Subcutaneous abdominal adipose tissue (tissue), 5 donors: ENCODE results near the gene VMAC.
A peak's percentile ranks its signal among the peaks of the same experiment; 100 is the strongest.

Experiments used
- H3K27ac ChIP-seq: one replicate; pipeline ENCODE4 v1.7.0; 2013; ENCODE audit warnings: low read depth, mild to moderate bottlenecking, inconsistent platforms, low read length, moderate library complexity
- H3K27me3 ChIP-seq, 5 donors: one replicate each; pipeline ENCODE4 v1.7.0; 2013; ENCODE audit warnings: low read length in 5 of 5, inconsistent platforms in 1 of 5; ENCODE audit not compliant: control insufficient read depth in 5 of 5, insufficient read depth in 4 of 5
- H3K36me3 ChIP-seq, 5 donors: one replicate each; pipeline ENCODE4 v1.7.0; 2013; ENCODE audit warnings: low read length in 5 of 5; ENCODE audit not compliant: control insufficient read depth in 5 of 5, insufficient read depth in 5 of 5
- H3K4me1 ChIP-seq, 5 donors: one replicate each; pipeline ENCODE4 v1.7.0; 2013; ENCODE audit warnings: low read length in 5 of 5, mild to moderate bottlenecking in 3 of 5, moderate library complexity in 1 of 5; ENCODE audit not compliant: control insufficient read depth in 5 of 5, insufficient read depth in 5 of 5
- H3K4me3 ChIP-seq, 5 donors: one replicate each; pipeline ENCODE4 v1.7.0; 2013; ENCODE audit warnings: low read length in 5 of 5, low read depth in 1 of 5
- H3K9ac ChIP-seq, 5 donors: one replicate each; pipeline ENCODE4 v1.7.0; 2013; ENCODE audit warnings: low read length in 5 of 5, mild to moderate bottlenecking in 4 of 5, moderate library complexity in 3 of 5
- H3K9me3 ChIP-seq, 5 donors: one replicate each; pipeline ENCODE4 v1.7.0; 2013; ENCODE audit warnings: low read length in 5 of 5; ENCODE audit not compliant: control insufficient read depth in 5 of 5
- donor health status: healthy.
- donor health status: healthy.
- donor health status: healthy.
- donor health status: healthy.
- donor health status: healthy.

The VMAC gene

DNA sequence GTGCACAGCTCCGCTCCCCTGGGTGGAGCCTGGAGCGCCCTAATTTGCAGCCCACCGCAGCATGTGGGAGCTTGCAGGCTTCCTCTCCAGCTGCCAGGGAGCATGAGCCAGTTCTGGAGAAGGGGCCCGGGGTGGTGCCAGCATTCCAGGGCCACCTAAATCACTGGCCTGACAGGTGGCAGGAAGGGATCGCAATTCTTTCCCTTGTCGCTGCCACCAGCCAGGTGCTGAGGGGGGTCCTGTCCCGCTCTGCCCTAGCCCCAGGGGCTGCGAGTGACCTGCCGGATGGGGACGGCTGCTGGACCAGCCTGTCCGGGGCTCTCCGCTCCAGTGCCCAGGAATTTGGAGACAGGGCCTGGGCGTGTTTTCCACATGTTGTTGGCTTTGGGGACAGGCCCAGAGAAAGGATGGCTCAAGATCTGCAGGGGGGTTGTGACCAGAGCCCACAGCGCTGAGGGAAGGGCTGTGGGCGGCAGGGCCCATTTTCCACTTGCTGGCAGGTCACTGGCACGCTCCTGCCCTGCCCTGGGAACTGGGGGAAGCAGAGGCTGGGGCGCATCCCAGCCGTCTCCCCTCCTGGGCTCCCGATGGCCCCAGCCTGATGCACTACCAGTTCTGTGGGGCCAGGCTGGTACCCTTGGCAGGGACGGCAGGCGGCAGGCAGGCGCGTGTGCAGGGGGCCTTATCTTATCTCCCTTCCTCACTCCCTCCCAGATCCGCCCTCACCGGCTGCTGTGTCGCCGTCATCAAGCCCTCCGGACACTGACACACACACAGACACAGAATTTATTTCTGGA, 10.6 kb upstream of the VMAC start:
- Histone ChIP-seq H3K9me3 (no peaks in the 10 kb centered on the region), H3K4me3 (no peak overlapping the region), H3K9ac (no peak overlapping the region), H3K27me3 (peaks cover 11 to 21% (median 13%) of the 10 kb centered on the region in 5 donors), H3K4me1 (peaks cover 0 to 8% (median 0%) of the 10 kb centered on the region in 5 donors), H3K27ac (no peak overlapping the region), H3K36me3 (peaks cover 0 to 41% (median 28%) of the 10 kb centered on the region in 5 donors)

DNA sequence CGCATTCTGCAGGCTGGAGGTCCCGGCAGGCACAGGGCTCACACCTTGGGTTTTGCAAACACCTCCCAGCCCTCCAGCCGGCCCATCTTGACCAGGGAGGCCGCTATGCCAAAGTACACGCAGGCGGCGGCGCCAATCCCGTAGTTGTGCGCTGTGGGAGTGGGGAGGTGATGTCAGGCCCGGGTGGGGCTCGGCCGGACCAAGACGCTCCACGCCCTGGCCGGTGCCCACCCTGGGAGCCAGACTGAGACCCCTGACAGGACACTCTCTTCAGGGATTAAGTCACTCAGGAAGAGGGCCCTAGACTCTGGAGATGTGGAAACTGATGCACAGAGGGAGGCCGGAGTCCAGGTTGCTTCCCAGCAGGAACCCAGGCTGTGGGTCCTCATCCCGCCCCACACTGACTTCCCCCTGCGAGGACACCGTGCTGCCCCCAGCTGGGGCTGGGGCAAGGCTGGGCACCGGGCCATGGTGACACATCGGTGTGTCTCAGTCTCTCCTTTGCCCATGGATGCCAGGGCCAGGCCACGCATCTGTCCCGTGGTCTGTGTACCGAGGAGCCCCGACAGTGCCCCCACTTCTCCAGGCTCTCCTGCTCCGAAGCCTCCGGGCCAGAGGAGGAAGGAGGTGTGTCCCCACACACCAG, 9.8 kb upstream of the VMAC start:
- Histone ChIP-seq H3K4me1 (peaks cover 0 to 8% (median 0%) of the 10 kb centered on the region in 5 donors), H3K27me3 (peaks cover 11 to 16% (median 13%) of the 10 kb centered on the region in 5 donors), H3K36me3 (peaks cover 0 to 41% (median 28%) of the 10 kb centered on the region in 5 donors), H3K9ac (no peak overlapping the region), H3K27ac (no peak overlapping the region), H3K4me3 (no peak overlapping the region), H3K9me3 (no peaks in the 10 kb centered on the region)

DNA sequence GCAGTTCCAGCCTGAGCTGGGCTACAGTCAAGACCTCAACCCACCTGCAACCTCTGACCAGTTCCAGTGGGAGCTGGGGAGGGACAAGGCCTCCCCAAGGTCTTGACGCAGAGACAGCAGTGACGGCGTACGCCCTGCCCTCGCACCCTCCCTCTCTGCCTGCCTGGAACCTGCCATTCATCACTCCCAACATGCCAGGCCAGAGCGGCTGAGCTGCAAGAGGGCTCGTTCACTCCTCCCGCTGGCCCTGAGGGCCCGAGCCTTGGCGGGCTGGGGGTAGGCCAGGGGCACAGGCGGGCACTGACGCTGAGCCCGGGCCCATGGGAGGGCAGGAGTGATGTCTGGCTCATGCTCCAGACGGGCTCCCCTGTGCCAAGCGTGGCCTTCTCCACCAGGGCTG, 9.3 kb upstream of the VMAC start:
- H3K36me3 ChIP-seq, result peaks cover 0 to 44% (median 30%) of the 10 kb centered on the region in 5 donors
- H3K9ac ChIP-seq, result no peak overlapping the region
- peaks cover 11 to 16% (median 13%) of the 10 kb centered on the region in 5 donors for H3K27me3 ChIP-seq
- H3K9me3 ChIP-seq, result no peaks in the 10 kb centered on the region
- H3K4me1 ChIP-seq, result peaks cover 0 to 8% (median 0%) of the 10 kb centered on the region in 5 donors
- no peak overlapping the region for H3K4me3 ChIP-seq
- no peak overlapping the region for H3K27ac ChIP-seq

DNA sequence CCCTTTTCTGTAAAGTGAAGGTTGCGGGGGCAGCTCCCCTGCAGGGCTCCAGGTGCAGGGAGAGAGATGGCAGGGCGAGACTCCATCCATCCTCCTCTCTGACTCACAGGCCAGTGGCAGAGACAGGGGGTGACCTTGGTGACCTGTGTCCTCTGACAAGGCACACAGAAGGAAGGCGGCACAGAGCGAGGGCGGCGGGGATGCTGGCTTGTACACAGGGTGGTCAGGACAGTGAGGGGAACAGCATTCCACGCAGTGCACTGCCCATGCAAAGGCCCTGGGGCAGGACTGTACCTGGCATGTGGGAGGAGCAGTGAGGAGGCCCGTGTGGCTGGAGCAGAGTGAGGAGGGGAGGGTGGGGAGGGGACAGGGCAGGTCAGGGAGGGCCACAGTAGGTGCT, 8.8 kb upstream of the VMAC start:
- Histone ChIP-seq H3K4me1 (peaks cover 0 to 8% (median 0%) of the 10 kb centered on the region in 5 donors), H3K9ac (no peak overlapping the region), H3K9me3 (no peaks in the 10 kb centered on the region), H3K36me3 (peaks cover 0 to 45% (median 30%) of the 10 kb centered on the region in 5 donors), H3K27me3 (peaks cover 11 to 16% (median 13%) of the 10 kb centered on the region in 5 donors), H3K27ac (no peak overlapping the region), H3K4me3 (no peak overlapping the region)

DNA sequence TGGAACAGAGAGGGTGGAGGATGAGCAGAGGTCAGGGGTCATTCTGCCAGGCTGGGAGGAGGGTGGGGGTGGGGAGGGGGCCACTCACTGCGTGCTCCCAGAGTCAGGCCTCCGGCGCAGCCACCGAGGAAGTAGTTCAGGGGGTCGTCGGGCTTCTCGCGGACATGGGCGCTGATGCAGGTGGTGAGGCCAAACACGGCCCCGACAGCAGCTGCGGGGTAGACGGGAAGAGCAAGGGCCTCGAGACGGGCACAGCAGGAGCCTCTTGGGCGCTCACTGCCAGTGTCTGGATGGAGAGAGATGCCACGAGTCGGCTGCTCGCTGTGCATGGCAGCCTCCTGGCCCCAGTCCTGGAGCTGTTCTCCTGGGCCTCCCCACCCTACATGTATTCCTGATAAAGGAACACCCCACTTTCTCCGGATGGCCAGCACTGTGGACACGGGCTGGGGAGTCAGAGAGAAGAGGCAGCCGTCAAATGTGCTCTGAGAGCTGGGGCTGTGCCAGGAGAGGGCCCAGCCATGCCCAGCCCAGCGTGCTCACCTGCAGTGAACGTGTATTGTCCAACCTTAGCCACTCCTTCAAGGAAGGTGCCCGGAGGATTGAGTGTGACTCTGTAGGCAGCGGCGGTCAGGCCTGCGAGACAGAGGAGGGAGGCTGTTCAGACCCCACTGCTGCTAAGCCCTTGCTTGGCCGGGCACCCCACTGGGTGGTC, 8.2 kb upstream of the VMAC start:
- Histone ChIP-seq H3K27ac (no peak overlapping the region), H3K4me3 (no peak overlapping the region), H3K36me3 (peaks cover 0 to 49% (median 33%) of the 10 kb centered on the region in 5 donors), H3K4me1 (peaks cover 0 to 8% (median 4%) of the 10 kb centered on the region in 5 donors), H3K9me3 (no peaks in the 10 kb centered on the region), H3K9ac (no peak overlapping the region), H3K27me3 (peaks cover 9 to 12% (median 10%) of the 10 kb centered on the region in 5 donors)

DNA sequence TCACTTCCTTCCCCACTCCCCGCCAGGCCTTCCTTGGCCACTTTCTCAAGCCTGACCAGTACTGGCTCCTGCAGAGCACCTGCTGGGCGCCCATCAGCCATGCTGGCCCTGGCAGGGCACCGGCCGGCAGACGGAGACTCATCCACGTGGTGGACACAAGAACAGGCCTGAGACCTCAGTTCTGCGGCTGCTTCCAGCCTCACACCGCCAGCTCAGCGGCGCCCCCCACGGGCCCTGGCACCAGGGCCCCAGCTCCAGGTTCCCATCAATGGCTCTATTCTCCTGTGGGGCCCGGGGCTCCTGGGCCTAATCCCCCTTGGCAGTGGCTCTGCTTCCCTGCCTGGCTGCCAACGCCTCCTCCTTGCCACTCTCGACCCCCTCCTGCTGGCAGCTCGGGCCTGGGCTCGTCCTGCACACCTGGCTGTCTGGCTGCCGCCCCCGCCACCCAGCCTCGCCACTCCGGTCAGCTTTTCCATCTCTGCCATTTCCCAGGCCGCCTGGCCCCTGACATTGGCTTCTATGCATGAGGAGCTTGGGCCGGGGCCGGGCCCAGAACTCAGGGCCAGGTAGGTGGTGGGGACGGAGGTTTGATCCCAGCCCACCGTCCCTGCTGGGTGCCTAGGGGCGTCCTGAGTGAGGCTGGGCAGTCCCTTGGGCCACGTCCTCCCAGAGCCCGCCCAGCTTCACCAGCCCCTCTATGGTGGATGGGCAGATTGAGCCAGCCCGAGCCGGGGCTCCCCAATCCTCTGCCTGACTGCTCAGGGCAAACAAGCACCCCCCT, 7.3 kb upstream of the VMAC start:
- Histone ChIP-seq H3K36me3 (peaks cover 0 to 49% (median 33%) of the 10 kb centered on the region in 5 donors), H3K27ac (no peak overlapping the region)

DNA sequence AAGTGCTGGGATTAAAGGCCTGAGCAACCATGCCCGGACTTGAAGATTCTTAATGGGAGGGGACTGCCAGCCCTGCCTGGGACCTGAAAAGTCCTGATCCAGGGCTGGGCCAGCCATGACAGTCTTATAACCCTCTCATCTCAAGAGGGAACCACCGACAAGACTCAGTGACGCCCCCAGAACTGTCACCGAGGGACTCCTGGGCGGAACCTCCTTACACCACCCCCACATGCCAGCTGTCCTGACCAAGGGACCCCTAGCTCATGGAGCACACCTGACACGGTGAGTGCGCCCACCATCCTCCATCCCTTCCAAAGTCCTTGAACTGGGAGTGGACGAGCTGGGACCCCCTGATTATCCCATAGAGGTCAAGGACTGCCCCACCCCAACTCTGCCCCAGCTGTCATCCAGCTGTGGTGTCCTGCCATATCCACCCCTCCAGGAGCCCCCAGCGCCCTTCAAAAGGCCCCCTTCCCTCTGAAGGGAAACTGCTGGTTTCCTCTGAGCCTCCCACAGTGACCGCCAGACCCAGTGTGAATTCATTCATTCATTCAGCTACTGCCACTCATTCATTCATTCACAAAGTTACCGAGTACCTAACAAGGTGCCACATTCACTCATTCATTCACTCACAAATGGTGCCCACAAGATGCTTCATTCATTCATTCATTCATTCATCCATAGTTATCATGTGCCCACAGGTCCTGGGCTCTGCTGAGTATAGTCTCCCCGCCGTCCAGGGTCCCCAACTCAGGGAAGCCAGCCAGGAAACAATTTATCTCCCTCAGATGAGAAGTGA, 4.7 kb upstream of the VMAC start:
- H3K9me3 ChIP-seq, result no peaks in the 10 kb centered on the region
- peaks cover 5 to 24% (median 15%) of the 10 kb centered on the region in 5 donors for H3K4me1 ChIP-seq
- peaks cover 0 to 2% (median 0%) of the 10 kb centered on the region in 5 donors for H3K27me3 ChIP-seq
- peaks cover 0 to 38% (median 25%) of the 10 kb centered on the region in 5 donors for H3K36me3 ChIP-seq
- peak overlapping the region in 1 of 5 donors; percentile 14 for H3K9ac ChIP-seq
- H3K27ac ChIP-seq, result no peak overlapping the region
- no peak overlapping the region for H3K4me3 ChIP-seq

More for the DNA sequence above, 7.3 kb upstream of the VMAC start:
- Histone ChIP-seq H3K9ac (no peak overlapping the region), H3K9me3 (no peaks in the 10 kb centered on the region), H3K4me3 (no peak overlapping the region), H3K27me3 (peaks cover under 1 to 3% (median 2%) of the 10 kb centered on the region in 5 donors), H3K4me1 (peaks cover 0 to 6% (median 5%) of the 10 kb centered on the region in 5 donors)

DNA sequence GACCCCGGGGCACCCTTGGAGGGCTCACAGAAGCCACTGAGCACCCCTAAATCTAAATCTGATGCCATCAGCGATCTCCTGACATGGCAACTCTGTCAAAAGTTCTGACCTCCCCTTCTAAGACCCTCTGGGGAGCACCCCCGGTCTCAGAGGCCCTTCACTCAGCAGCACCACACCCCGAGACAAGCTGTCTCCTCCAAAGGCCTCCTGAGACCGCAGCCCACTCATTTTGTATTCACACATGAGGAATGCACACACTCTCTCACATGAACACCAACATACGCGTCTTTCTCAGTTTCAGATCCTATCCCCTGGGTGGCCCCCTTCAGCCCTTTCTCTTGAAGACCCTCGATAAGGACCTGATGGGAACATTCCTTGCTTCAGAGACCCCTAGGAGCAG, 3.7 kb upstream of the VMAC start:
- Histone ChIP-seq H3K9me3 (no peaks in the 10 kb centered on the region), H3K27me3 (peaks cover 0 to 2% (median 0%) of the 10 kb centered on the region in 5 donors), H3K36me3 (peaks cover 0 to 27% (median 14%) of the 10 kb centered on the region in 5 donors), H3K9ac (peak overlapping the region in 1 of 5 donors; percentile 41), H3K27ac (no peak overlapping the region), H3K4me1 (peaks cover 5 to 34% (median 25%) of the 10 kb centered on the region in 5 donors), H3K4me3 (no peak overlapping the region)
